HCT116 (cell line): ENCODE results near the gene CTSL. TPM values are rescaled to one million over a fixed set of nuclear protein-coding genes. Genes with fewer than 3 reads are reported as not detected.

Experiments
- ATAC-seq: fragments of 200-7000 bp; cut with Tn5 transposase; 2 replicates; pipeline ENCODE4 v1.9.1; 2020; ENCODE audit warnings: mild to moderate bottlenecking, moderate library complexity
- BruUV-seq: library from RNA; stranded (reverse); fragments of 400-500 nt; replicated peaks from 2 replicates; lab custom pipeline; 2021; lab: Mats Ljungman, UMichigan
- CTCF ChIA-PET: fragments of 300-600 bp; sonication (Branson Sonifier 250); formaldehyde crosslinking; loops from one replicate; lab custom pipeline; 2021; ENCODE audit warnings: antibody characterized with exemption; lab: Charles Lee
- POLR2A ChIA-PET: fragments of 300-600, 350-600 bp; sonication (Branson Sonifier 250); formaldehyde crosslinking; loops from one replicate; lab custom pipeline; 2021; ENCODE audit warnings: antibody characterized with exemption; lab: Charles Lee
- RAD21 ChIA-PET, 2 experiments: fragments of 300-600 bp; sonication (Branson Sonifier 250); formaldehyde crosslinking; loops; one replicate each; lab custom pipeline; 2023; ENCODE audit warnings: low total read pairs in 2 of 2; ENCODE audit not compliant: uncharacterized antibody in 2 of 2, unreplicated experiment in 2 of 2, low non-redundant PET in 1 of 2; lab: Charles Lee
- DNase-seq: peaks from one replicate; pipeline ENCODE4 v3.0.0-alpha.2; 2010; ENCODE audit warnings: low read depth, low spot score
- H2AFZ ChIP-seq: fragments of 200-600 bp; shearing (Covaris generic), sonication (generic); 2 replicates; pipeline ENCODE4 v1.6.1; 2017; ENCODE audit warnings: low read depth, mixed run types, mixed read lengths, antibody characterized with exemption, low read length; ENCODE audit not compliant: poor library complexity, severe bottlenecking
- H3K27ac ChIP-seq: 2 replicates; pipeline ENCODE4 v1.5.1; 2012; ENCODE audit warnings: low read depth, low read length
- H3K27me3 ChIP-seq: fragments of 200-600 bp; sonication (generic); 2 replicates; pipeline ENCODE4 v1.6.1; 2016; ENCODE audit warnings: mixed run types, low read length, mixed read lengths; ENCODE audit not compliant: insufficient read depth
- H3K36me3 ChIP-seq, 2 experiments: fragments of 200-500 bp in 1 of 2; fragments of 200-600 bp in 1 of 2; sonication (Bioruptor generic) in 1 of 2; sonication (generic) in 1 of 2; 2 replicates each; pipeline versions ENCODE4 v1.5.1 to v1.6.1; 2014 to 2016; ENCODE audit warnings: low read length in 2 of 2, inconsistent platforms in 1 of 2, mixed read lengths in 1 of 2, mixed run types in 1 of 2; ENCODE audit not compliant: insufficient read depth in 2 of 2, control insufficient read depth in 1 of 2
- H3K4me1 ChIP-seq, 2 experiments: fragments of 200-600 bp in 1 of 2; sonication (generic) in 1 of 2; 2 replicates each; pipeline versions ENCODE4 v1.5.1 to v1.6.1; 2012 to 2017; ENCODE audit warnings: low read length in 2 of 2, inconsistent platforms in 1 of 2, mild to moderate bottlenecking in 1 of 2, mixed read lengths in 1 of 2, mixed run types in 1 of 2, moderate library complexity in 1 of 2; ENCODE audit not compliant: insufficient read depth in 2 of 2, control insufficient read depth in 1 of 2
- H3K4me2 ChIP-seq: fragments of 200-600 bp; sonication (generic); 2 replicates; pipeline ENCODE4 v1.6.1; 2017; ENCODE audit warnings: mixed run types, low read length, mixed read lengths
- H3K4me3 ChIP-seq, 2 experiments: fragments of 200-600 bp in 1 of 2; sonication (generic) in 1 of 2; replicated peaks in 1 of 2; 2 replicates each; pipeline ENCODE4 v1.5.1; 2011 to 2016; ENCODE audit warnings: low read length in 2 of 2, control low read depth in 1 of 2, low read depth in 1 of 2, mild to moderate bottlenecking in 1 of 2, mixed read lengths in 1 of 2, mixed run types in 1 of 2
- H3K79me2 ChIP-seq: fragments of 200-600 bp; sonication (generic); 2 replicates; pipeline ENCODE4 v1.6.1; 2017; ENCODE audit warnings: mild to moderate bottlenecking, mixed run types, low read length, moderate library complexity, mixed read lengths; ENCODE audit not compliant: insufficient read depth
- H3K9ac ChIP-seq: fragments of 200-600 bp; sonication (generic); 2 replicates; pipeline ENCODE4 v1.6.1; 2016; ENCODE audit warnings: low read length, mixed read lengths
- H3K9me2 ChIP-seq: fragments of 200-600 bp; sonication (generic), shearing (Covaris generic); 2 replicates; pipeline ENCODE4 v1.6.1; 2017; ENCODE audit warnings: mixed run types, mild to moderate bottlenecking, moderate library complexity; ENCODE audit not compliant: insufficient read depth
- H3K9me3 ChIP-seq, 2 experiments: fragments of 200-500 bp in 1 of 2; fragments of 200-600 bp in 1 of 2; sonication (Bioruptor generic) in 1 of 2; sonication (generic) in 1 of 2; 2 replicates each; pipeline ENCODE4 v1.6.1; 2014 to 2017; ENCODE audit warnings: low read length in 2 of 2, mixed read lengths in 2 of 2, inconsistent platforms in 1 of 2, low read depth in 1 of 2, mild to moderate bottlenecking in 1 of 2, mixed run types in 1 of 2, moderate library complexity in 1 of 2; ENCODE audit not compliant: control insufficient read depth in 1 of 2, insufficient read depth in 1 of 2
- H4K20me1 ChIP-seq: fragments of 200-600 bp; sonication (generic), shearing (Covaris generic); 2 replicates; pipeline ENCODE4 v1.6.1; 2017; ENCODE audit warnings: mixed run types, mild to moderate bottlenecking, moderate library complexity; ENCODE audit not compliant: insufficient read depth
- CEBPB ChIP-seq: IDR thresholded peaks from 2 replicates; pipeline ENCODE4 v1.6.1; 2012; ENCODE audit warnings: low read depth
- EZH2 ChIP-seq: fragments of 200-600 bp; sonication (generic); IDR thresholded peaks from 2 replicates; pipeline ENCODE4 v1.6.1; 2017; ENCODE audit warnings: antibody characterized with exemption, mixed run types
- EZH2phosphoT487 ChIP-seq: fragments of 200-600 bp; IDR thresholded peaks from 2 replicates; pipeline ENCODE4 v1.6.1; 2018; ENCODE audit warnings: antibody characterized with exemption, borderline replicate concordance
- RAD21 ChIP-seq: IDR thresholded peaks from 2 replicates; pipeline ENCODE4 v1.6.1; 2012; ENCODE audit warnings: low read depth, mild to moderate bottlenecking
- SP1 ChIP-seq: IDR thresholded peaks from 2 replicates; pipeline ENCODE4 v1.6.1; 2012; ENCODE audit warnings: low read depth
- TCF7L2 ChIP-seq: IDR thresholded peaks from 2 replicates; pipeline ENCODE4 v1.7.0; 2011; ENCODE audit warnings: borderline replicate concordance, inconsistent platforms; ENCODE audit not compliant: insufficient read depth, insufficient read length; ENCODE audit errors: extremely low read depth
- intact Hi-C: fragments of 100-400 bp; cut with micrococcal nuclease; formaldehyde crosslinking; loops from 2 replicates; pipeline ENCODE4 v1.10.0; 2022
- total RNA-seq: library from RNA; stranded (reverse); gene quantifications from one replicate; pipeline ENCODE4 v1.2.1, GENCODE V29; 2021; ENCODE audit not compliant: unreplicated experiment
- TF ChIP-seq, protein P1 (sequence below): IDR thresholded peaks from 2 replicates; pipeline ENCODE4 v1.6.1; 2012
- TF ChIP-seq, protein P2 (sequence below): IDR thresholded peaks from 2 replicates; pipeline ENCODE4 v1.6.1; 2012
- TF ChIP-seq, protein P3 (sequence below): IDR thresholded peaks from 2 replicates; pipeline ENCODE4 v1.6.1; 2012; ENCODE audit warnings: low read depth

Gene CTSL
- total RNA-seq, 1 experiment from 2014 or later: 63.1 TPM

DNA sequence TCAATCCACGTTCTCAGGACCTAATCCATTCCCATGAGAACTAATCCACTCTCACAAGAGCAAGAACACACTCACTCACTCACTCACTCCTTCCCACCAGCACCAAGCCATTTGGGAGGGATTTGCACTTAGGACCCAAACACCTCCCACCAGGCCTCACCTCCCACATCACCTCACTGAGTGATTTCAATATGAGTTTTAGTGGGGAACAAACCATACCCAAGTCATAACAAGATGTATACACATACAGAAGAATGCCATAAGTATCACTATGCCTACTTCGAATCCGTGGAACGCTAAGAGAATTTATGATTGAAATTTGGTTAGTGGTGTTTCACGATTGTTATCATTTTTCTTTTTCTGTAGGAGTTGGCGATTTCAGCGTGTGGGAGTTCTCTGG is 29.3 kb upstream of the CTSL start:
- H2AFZ ChIP-seq: no peak overlapping the region
- no peaks in the 10 kb centered on the region for H3K36me3 ChIP-seq
- BruUV-seq: no TSS peak
- no peaks in the 10 kb centered on the region for H3K9me2 ChIP-seq
- RAD21 ChIA-PET: no interaction called here
- no peaks in the 10 kb centered on the region for H3K79me2 ChIP-seq
- no peak overlapping the region for H3K4me3 ChIP-seq
- no peak overlapping the region for H3K27ac ChIP-seq
- H4K20me1 ChIP-seq: no peaks in the 10 kb centered on the region
- H3K27me3 ChIP-seq: no peaks in the 10 kb centered on the region
- no peak for ATAC-seq
- POLR2A ChIA-PET: no interaction called here
- no peak overlapping the region for H3K9ac ChIP-seq
- TF ChIP-seq, protein P1, sequence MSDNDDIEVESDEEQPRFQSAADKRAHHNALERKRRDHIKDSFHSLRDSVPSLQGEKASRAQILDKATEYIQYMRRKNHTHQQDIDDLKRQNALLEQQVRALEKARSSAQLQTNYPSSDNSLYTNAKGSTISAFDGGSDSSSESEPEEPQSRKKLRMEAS: no peak
- TF ChIP-seq, protein P2, sequence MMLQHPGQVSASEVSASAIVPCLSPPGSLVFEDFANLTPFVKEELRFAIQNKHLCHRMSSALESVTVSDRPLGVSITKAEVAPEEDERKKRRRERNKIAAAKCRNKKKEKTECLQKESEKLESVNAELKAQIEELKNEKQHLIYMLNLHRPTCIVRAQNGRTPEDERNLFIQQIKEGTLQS: no peak
- no peak for TF ChIP-seq TCF7L2
- TF ChIP-seq EZH2: no peak
- TF ChIP-seq EZH2phosphoT487: no peak
- TF ChIP-seq RAD21: no peak
- TF ChIP-seq, protein P3, sequence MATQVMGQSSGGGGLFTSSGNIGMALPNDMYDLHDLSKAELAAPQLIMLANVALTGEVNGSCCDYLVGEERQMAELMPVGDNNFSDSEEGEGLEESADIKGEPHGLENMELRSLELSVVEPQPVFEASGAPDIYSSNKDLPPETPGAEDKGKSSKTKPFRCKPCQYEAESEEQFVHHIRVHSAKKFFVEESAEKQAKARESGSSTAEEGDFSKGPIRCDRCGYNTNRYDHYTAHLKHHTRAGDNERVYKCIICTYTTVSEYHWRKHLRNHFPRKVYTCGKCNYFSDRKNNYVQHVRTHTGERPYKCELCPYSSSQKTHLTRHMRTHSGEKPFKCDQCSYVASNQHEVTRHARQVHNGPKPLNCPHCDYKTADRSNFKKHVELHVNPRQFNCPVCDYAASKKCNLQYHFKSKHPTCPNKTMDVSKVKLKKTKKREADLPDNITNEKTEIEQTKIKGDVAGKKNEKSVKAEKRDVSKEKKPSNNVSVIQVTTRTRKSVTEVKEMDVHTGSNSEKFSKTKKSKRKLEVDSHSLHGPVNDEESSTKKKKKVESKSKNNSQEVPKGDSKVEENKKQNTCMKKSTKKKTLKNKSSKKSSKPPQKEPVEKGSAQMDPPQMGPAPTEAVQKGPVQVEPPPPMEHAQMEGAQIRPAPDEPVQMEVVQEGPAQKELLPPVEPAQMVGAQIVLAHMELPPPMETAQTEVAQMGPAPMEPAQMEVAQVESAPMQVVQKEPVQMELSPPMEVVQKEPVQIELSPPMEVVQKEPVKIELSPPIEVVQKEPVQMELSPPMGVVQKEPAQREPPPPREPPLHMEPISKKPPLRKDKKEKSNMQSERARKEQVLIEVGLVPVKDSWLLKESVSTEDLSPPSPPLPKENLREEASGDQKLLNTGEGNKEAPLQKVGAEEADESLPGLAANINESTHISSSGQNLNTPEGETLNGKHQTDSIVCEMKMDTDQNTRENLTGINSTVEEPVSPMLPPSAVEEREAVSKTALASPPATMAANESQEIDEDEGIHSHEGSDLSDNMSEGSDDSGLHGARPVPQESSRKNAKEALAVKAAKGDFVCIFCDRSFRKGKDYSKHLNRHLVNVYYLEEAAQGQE: no peak
- TF ChIP-seq CEBPB: no peak
- TF ChIP-seq SP1: no peak
- no peak for DNase-seq
- intact Hi-C loops: no loop called here
- H3K4me2 ChIP-seq: no peak overlapping the region
- no peaks in the 10 kb centered on the region for H3K9me3 ChIP-seq
- CTCF ChIA-PET: no interaction called here
- H3K4me1 ChIP-seq: no peaks in the 10 kb centered on the region
